T1000 (cell line): ENCODE data around the gene ADARB2.
"Not testable (repeated sequence)": the region's sequence is repeated elsewhere in the genome, so short reads cannot be mapped to it uniquely, and the experiment has no call there.

Experiments used
- DNase-seq: peaks from one replicate; lab custom pipeline; 2025; ENCODE audit warnings: mixed read lengths; lab: John Stamatoyannopoulos, UW

Gene ADARB2

GRCh38 chr10:1425879-1426278, 311.4 kb downstream of the ADARB2 start:
- DNase-seq, result no peak

DNA sequence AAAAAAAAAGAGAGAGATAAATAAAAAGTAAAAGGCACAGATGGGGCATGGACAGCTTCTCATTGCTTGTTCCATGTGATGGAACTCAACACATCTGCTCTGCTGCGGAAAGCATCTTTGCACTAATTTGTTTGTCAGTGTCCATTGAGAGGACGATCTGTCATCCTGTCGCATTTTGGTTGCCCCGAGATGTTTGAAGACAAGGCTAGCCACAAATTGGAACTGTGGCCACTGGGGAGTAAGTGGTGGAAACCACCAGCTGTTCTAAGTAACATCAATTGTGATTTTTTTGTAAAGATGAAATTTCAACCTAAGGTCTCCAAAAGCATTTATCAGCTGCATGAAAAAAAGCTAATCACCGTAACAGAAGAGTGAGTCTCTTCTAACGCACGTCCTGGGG, 312.7 kb downstream of the ADARB2 start:
- no peak for DNase-seq

GRCh38 chr10:1423676-1424253, 313.6 kb downstream of the ADARB2 start:
- no peak for DNase-seq

GRCh38 chr10:1422275-1422674, 315.1 kb downstream of the ADARB2 start:
- DNase-seq, result no peak

DNA sequence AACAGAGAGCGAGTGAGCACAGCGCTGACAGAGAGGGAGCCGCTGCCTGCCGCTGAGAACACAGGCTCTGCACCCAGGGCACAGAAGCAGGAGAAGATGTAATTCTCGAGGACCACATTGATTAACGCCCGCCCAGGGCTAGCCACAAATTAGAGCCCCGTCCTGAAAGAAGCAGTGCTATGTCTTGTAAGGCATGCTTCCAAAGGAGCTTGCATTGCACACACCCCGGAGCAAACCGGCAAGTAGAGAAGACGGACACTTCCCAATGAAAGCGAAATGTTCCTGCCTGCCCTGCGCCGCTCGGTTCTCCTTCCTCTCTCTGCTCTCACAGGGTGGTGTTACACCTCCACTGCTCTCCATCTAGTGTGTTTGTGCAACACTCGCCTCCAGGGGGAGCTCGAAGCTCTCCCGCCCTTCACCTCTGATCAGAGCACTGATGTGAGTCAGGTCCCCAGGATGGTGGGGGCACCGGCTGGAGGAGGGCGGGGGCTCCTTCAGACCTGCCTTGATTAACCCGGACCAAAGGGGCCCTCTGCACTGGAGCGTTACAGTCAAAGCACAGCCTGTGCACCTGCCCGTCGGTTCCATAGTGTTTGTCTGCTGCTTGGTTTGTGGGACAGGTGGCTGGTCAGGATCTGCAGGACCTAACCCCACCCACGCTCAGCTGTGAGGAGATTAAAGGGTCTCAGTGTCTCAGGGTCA, 316.5 kb downstream of the ADARB2 start:
- DNase-seq, result no peak

- DNase-seq, result no peak
Measured at GRCh38 chr10:1419796-1420610, 317.3 kb downstream of the ADARB2 start.

DNA sequence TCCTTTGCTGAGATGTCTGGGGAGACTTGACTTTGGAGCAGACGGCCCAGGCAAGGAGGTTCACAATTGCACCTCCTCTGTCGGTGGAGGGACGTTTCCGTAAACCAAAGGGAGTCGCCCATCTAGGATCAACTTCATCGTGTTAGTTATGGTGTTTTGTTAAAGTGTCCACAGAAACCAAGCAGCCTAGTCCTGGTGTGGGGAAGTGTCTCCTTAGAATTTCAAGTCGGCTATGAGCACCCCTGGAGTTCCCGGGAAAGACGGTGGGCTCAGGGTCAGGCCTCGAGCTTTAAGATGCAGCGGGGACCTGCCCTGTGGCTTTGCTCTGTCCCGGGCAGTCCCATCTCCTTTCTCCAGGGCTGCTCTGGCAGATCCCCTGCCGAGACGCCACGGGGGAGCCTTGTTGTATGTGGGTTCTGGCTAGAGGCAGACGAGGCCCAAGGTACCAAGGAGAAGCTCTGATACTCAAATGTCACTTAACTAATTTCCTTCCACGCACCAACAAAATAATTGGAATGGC, 319.2 kb downstream of the ADARB2 start:
- DNase-seq, result no peak

DNA sequence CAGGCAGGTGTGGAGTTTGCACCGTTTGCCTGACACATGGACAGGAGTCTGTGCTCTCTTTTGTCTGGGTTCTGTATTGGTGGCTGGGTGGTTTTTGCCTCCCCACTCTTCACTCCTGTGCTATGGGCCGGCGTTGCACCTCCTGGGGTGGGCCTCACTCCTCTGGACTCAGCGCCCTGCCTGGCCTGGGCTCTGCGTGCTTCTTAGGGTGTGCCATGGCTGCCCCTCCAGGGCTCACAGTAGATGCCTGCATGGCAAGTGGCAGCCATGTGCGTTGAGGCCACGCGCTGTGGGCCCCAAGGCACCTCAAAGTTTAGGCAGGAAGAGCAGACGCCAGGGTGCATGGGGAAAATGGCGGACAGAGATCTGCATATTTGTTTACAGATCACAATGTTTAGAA, 319.8 kb downstream of the ADARB2 start:
- DNase-seq, result no peak

- DNase-seq, result no peak
Measured at GRCh38 chr10:1416456-1417037, 320.8 kb downstream of the ADARB2 start.

GRCh38 chr10:1414893-1415292, 322.4 kb downstream of the ADARB2 start:
- DNase-seq, result no peak

DNA sequence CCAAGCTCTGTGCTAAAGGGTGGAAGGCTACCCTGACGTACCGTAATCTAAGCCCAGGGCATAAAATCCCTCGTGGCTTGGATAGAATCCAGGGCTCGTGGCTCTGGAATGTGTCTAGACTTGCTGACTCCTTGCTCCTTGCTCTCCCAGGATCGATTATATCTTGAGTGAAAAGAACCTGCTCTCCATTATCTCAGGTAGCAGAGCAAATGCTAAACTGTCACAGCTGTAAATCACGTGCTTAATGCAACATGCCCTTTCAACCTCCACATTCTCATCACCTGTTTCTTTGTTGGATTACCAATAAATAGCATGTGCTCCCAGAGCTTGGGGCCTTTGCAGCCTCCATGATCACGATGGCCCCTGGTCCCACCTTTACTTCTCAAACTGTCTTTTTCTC, 323.0 kb downstream of the ADARB2 start:
- DNase-seq, result not testable (repeated sequence)

- DNase-seq, result no peak
Measured at GRCh38 chr10:1413823-1414222, 323.5 kb downstream of the ADARB2 start.

GRCh38 chr10:1413256-1413655, 324.1 kb downstream of the ADARB2 start:
- DNase-seq, result no peak

GRCh38 chr10:1412531-1413189, 324.7 kb downstream of the ADARB2 start:
- no peak for DNase-seq

- no peak for DNase-seq
Measured at GRCh38 chr10:1411956-1412355, 325.4 kb downstream of the ADARB2 start.

DNA sequence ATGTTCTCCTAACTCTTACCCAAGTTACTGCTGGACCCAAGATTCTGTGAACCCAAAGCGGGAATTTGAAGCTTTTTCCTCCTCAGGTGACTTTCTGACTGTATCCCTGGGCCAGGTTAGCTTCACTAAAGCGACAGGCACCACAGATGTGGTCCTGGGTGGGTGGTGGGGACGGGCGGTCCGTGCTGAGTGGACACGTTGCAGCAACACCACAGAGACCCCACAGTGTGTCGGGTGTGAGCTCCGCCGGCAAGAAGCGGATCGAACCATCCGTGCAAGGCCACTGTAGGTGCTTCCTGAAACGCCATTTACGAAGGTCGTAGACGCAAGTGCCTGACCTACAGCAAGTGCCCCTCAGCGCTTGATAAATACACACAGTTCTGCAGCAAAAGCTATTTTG, 325.9 kb downstream of the ADARB2 start:
- DNase-seq, result no peak

GRCh38 chr10:1410469-1411395, 326.6 kb downstream of the ADARB2 start:
- no peak for DNase-seq

GRCh38 chr10:1410032-1410431, 327.3 kb downstream of the ADARB2 start:
- DNase-seq, result no peak

GRCh38 chr10:1409392-1409791, 327.9 kb downstream of the ADARB2 start:
- no peak for DNase-seq

DNA sequence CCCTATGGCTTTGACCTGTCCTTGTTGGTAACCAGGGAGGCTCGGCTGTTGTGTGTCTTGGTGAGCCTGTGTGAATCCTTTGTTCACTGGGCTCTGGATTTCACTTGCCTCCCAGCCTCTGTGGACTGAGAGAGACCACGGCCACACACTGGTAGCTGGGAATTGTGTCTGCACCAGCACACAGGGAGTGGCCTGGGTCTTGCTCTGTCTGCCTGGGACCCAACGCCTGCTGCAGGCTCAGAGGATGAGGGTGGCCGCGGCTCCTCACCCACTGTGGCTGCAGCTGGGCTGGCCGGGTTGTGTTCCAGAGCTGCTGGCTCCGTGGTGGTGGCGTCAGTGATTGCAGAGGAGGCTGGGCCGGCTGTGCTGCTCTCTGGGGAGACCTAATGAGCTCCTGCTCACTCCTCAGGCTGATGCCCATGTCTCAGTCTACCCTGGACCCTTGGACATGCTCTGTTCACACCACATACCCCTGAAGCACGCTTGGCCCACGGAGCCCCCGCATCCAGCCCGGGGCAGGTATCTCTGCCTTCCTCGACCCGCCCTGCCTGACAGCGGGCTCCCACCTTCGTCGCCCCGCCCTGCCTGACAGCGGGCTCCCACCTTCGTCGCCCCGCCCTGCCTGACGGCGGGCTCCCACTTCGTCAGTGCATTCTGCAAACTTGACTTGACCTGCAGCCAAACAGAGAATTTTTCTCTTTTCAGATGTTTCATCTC, 328.5 kb downstream of the ADARB2 start:
- DNase-seq, result no peak
